Smooth muscle cell (in vitro differentiated cells): Measurements from ENCODE around the gene GHR. TPM values are rescaled to one million over a fixed set of nuclear protein-coding genes. Genes with fewer than 3 reads are reported as not detected.

Experiments
- DNase-seq: peaks from one replicate; lab custom pipeline; 2025; ENCODE audit not compliant: unreplicated experiment; lab: John Stamatoyannopoulos, UW
- H2AFZ ChIP-seq: fragments of 200-600 bp; sonication (generic); 2 replicates; pipeline ENCODE4 v1.6.0; 2016; ENCODE audit warnings: antibody characterized with exemption, low read depth, mild to moderate bottlenecking
- H3F3A ChIP-seq: fragments of 200-600 bp; sonication (generic); 2 replicates; pipeline ENCODE4 v1.6.0; 2017; ENCODE audit warnings: antibody characterized with exemption, low read depth
- H3K27ac ChIP-seq: fragments of 200-600 bp; sonication (generic); 2 replicates; pipeline ENCODE4 v1.5.1; 2016; ENCODE audit warnings: low read depth, mild to moderate bottlenecking
- H3K27me3 ChIP-seq: fragments of 200-600 bp; sonication (generic); 2 replicates; pipeline ENCODE4 v1.6.1; 2016; ENCODE audit warnings: low read depth, mild to moderate bottlenecking
- H3K36me3 ChIP-seq: fragments of 200-600 bp; sonication (generic); 2 replicates; pipeline ENCODE4 v1.5.1; 2016; ENCODE audit warnings: low read depth
- H3K4me1 ChIP-seq: fragments of 200-600 bp; sonication (generic); 2 replicates; pipeline ENCODE4 v1.5.1; 2016; ENCODE audit warnings: low read depth
- H3K4me2 ChIP-seq: fragments of 200-600 bp; sonication (generic); 2 replicates; pipeline ENCODE4 v1.6.0; 2016; ENCODE audit warnings: mild to moderate bottlenecking
- H3K4me3 ChIP-seq: fragments of 200-600 bp; sonication (generic); 2 replicates; pipeline ENCODE4 v1.5.1; 2016; ENCODE audit warnings: mild to moderate bottlenecking
- H3K79me2 ChIP-seq: fragments of 200-600 bp; sonication (generic); 2 replicates; pipeline ENCODE4 v1.6.0; 2016; ENCODE audit warnings: low read depth, mild to moderate bottlenecking
- H3K9ac ChIP-seq: fragments of 200-600 bp; sonication (generic); 2 replicates; pipeline ENCODE4 v1.6.0; 2016; ENCODE audit warnings: low read depth
- H3K9me3 ChIP-seq: fragments of 200-600 bp; sonication (generic); replicated peaks from 2 replicates; pipeline ENCODE4 v1.5.1; 2016; ENCODE audit warnings: low read depth
- H4K20me1 ChIP-seq: fragments of 200-600 bp; sonication (generic); 2 replicates; pipeline ENCODE4 v1.6.0; 2016; ENCODE audit warnings: low read depth
- CTCF ChIP-seq: fragments of 200-600 bp; sonication (generic); IDR thresholded peaks from 2 replicates; pipeline ENCODE4 v1.5.1; 2017; ENCODE audit warnings: borderline replicate concordance, mild to moderate bottlenecking, antibody characterized with exemption; ENCODE audit not compliant: insufficient read depth, poor library complexity, severe bottlenecking
- WGBS: methylation state at CpG from one replicate; pipeline ENCODE4 v1.1.7; 2016; ENCODE audit warnings: low lambda C conversion rate; 5-methylcytosine and 5-hydroxymethylcytosine counted together
- polyA plus RNA-seq: library from polyadenylated mRNA; unstranded; fragments of >200 nt; fragmentation: Nextera tagmentation; extraction: Ambion mirVana; gene quantifications from 2 replicates; pipeline ENCODE4 v1.2.1, GENCODE V29; 2016
- total RNA-seq: library from RNA; depleted of rRNA; stranded (reverse); fragments of >200 nt; gene quantifications from 2 replicates; pipeline ENCODE4 v1.2.3, GENCODE V29; 2014

GHR gene
- total and polyA plus RNA-seq, 2 experiments from 2014 or later = 2.1 to 4.3 TPM

- no peak overlapping the region for H2AFZ ChIP-seq
- no peaks in the 10 kb centered on the region for H3K9me3 ChIP-seq
- TF ChIP-seq CTCF = no peak
- no peaks in the 10 kb centered on the region for H3K27me3 ChIP-seq
- H3K4me1 ChIP-seq = no peaks in the 10 kb centered on the region
- no peaks in the 10 kb centered on the region for H3F3A ChIP-seq
- DNase-seq = no peak
- H3K79me2 ChIP-seq = no peaks in the 10 kb centered on the region
- WGBS = 88% methylated on average over 3 of the region's 3 CpGs
- no peak overlapping the region for H3K4me2 ChIP-seq
- no peaks in the 10 kb centered on the region for H4K20me1 ChIP-seq
- H3K4me3 ChIP-seq = no peak overlapping the region
- H3K27ac ChIP-seq = no peak overlapping the region
- no peak overlapping the region for H3K9ac ChIP-seq
- H3K36me3 ChIP-seq = no peaks in the 10 kb centered on the region
Measured at GRCh38 chr5:42638972-42639371, 215.7 kb downstream of the GHR start.

GRCh38 chr5:42640835-42641234, 217.6 kb downstream of the GHR start:
- H3K4me2 ChIP-seq = no peak overlapping the region
- no peaks in the 10 kb centered on the region for H3K79me2 ChIP-seq
- no peak for DNase-seq
- no peak overlapping the region for H2AFZ ChIP-seq
- H3K4me1 ChIP-seq = no peaks in the 10 kb centered on the region
- no peaks in the 10 kb centered on the region for H3K9me3 ChIP-seq
- no peaks in the 10 kb centered on the region for H3K27me3 ChIP-seq
- no peak overlapping the region for H3K4me3 ChIP-seq
- no peak for TF ChIP-seq CTCF
- no peaks in the 10 kb centered on the region for H3K36me3 ChIP-seq
- no peak overlapping the region for H3K9ac ChIP-seq
- no peaks in the 10 kb centered on the region for H4K20me1 ChIP-seq
- no peaks in the 10 kb centered on the region for H3F3A ChIP-seq
- 95% methylated on average over 2 of the region's 2 CpGs for WGBS
- H3K27ac ChIP-seq = peak overlapping the region; percentile 67

- no peaks in the 10 kb centered on the region for H3K9me3 ChIP-seq
- H3K79me2 ChIP-seq = no peaks in the 10 kb centered on the region
- H3K36me3 ChIP-seq = no peaks in the 10 kb centered on the region
- H3K4me3 ChIP-seq = no peak overlapping the region
- H3K27me3 ChIP-seq = no peaks in the 10 kb centered on the region
- H3K4me2 ChIP-seq = peak overlapping the region; percentile 49
- peak overlapping the region; percentile 67 for H3K27ac ChIP-seq
- no peak for TF ChIP-seq CTCF
- H3K4me1 ChIP-seq = no peaks in the 10 kb centered on the region
- no peak overlapping the region for H3K9ac ChIP-seq
- no peak for DNase-seq
- 54% methylated on average over 4 of the region's 4 CpGs for WGBS
- H4K20me1 ChIP-seq = no peaks in the 10 kb centered on the region
- H3F3A ChIP-seq = no peaks in the 10 kb centered on the region
- no peak overlapping the region for H2AFZ ChIP-seq
Measured at GRCh38 chr5:42641336-42642005, 218.2 kb downstream of the GHR start.

GRCh38 chr5:42642006-42642405, 218.8 kb downstream of the GHR start:
- Histone ChIP-seq H3K9ac (no peak overlapping the region), H3K4me2 (peak overlapping the region; percentile 49), H3K9me3 (no peaks in the 10 kb centered on the region), H3K27me3 (no peaks in the 10 kb centered on the region), H3K79me2 (no peaks in the 10 kb centered on the region), H3K36me3 (no peaks in the 10 kb centered on the region), H2AFZ (no peak overlapping the region), H3F3A (no peaks in the 10 kb centered on the region), H3K4me1 (no peaks in the 10 kb centered on the region), H4K20me1 (no peaks in the 10 kb centered on the region), H3K4me3 (no peak overlapping the region), H3K27ac (peak overlapping the region; percentile 67)
- WGBS = 86% methylated on average over 4 of the region's 4 CpGs
- DNase-seq = no peak
- TF ChIP-seq CTCF = no peak
